NT2/D1 (cell line): Measurements from ENCODE around the gene FAM124B.

Experiments used
- SUZ12 ChIP-seq: IDR thresholded peaks from 2 replicates; pipeline ENCODE4 v1.6.1; 2011; ENCODE audit not compliant: insufficient read length, insufficient read depth; ENCODE audit errors: extremely low read depth
- YY1 ChIP-seq: IDR thresholded peaks from 2 replicates; pipeline ENCODE4 v1.6.1; 2011; ENCODE audit not compliant: insufficient read length, insufficient read depth

DNA sequence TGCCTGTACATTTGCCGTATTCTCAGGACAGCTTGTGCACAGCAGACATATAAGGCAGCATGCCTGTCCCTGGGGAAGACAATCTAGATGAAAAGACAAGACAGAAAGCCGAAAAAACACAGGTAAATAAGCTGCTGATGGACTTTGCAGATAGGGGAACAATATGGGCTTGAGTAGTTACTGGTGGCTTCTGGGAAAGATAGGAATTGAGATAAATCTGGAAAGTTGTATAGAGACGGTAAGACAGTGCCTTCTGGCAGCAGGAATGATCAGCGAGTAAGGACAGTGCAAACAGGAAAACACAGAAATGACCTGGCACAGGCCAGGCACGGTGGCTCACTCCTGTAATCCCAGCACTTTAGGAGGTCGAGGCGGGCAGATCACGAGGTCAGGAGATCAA lies 70.2 kb downstream of the FAM124B start:
- no peak for TF ChIP-seq SUZ12
- TF ChIP-seq YY1: no peak
